HUES6 (cell line): ENCODE measurements around the gene MGLL.

ENCODE experiments used
- H3K27ac ChIP-seq: 2 replicates; pipeline ENCODE4 v1.7.0; 2013; ENCODE audit warnings: low read depth, mild to moderate bottlenecking, low read length, inconsistent platforms
- H3K27me3 ChIP-seq: 2 replicates; pipeline ENCODE4 v1.6.1; 2013; ENCODE audit warnings: low read length; ENCODE audit not compliant: control insufficient read depth, insufficient read depth
- H3K36me3 ChIP-seq: 2 replicates; pipeline ENCODE4 v1.6.1; 2013; ENCODE audit warnings: low read length; ENCODE audit not compliant: control insufficient read depth, insufficient read depth
- H3K4me1 ChIP-seq: 2 replicates; pipeline ENCODE4 v1.6.1; 2013; ENCODE audit warnings: low read length; ENCODE audit not compliant: control insufficient read depth, insufficient read depth
- H3K4me3 ChIP-seq: 2 replicates; pipeline ENCODE4 v1.5.1; 2013; ENCODE audit warnings: low read depth, low read length
- H3K9ac ChIP-seq: one replicate; pipeline ENCODE4 v1.6.1; 2013; ENCODE audit warnings: mild to moderate bottlenecking, low read length
- H3K9me3 ChIP-seq: 2 replicates; pipeline ENCODE4 v1.6.1; 2013; ENCODE audit warnings: low read depth, low read length; ENCODE audit not compliant: control insufficient read depth, insufficient read depth

Gene MGLL

DNA sequence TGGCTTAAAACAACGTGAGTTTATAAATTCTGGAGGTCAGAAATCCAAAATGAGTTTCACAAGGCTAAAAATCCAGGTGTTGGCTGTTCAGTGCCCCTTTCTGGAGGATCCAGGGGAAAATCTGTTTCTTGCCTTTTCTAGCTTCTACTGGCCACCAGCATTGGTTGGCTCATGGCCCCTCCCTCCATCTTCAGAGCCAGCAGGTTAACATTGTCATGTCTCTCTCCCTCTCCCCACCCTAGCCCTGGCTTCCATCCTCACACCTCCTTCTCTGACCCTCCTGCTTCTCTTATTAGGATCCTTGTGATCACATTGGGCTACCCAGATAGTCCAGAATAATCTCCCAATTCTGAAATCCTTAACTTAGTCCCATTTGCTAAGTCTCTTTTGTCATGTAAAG lies 32.9 kb upstream of the MGLL start:
- no peaks in the 10 kb centered on the region for H3K9me3 ChIP-seq
- no peak overlapping the region for H3K4me3 ChIP-seq
- no peak overlapping the region for H3K9ac ChIP-seq

GRCh38 chr3:127853681-127854080 lies 31.4 kb upstream of the MGLL start:
- Histone ChIP-seq H3K4me1 (peaks cover 7% of the 10 kb centered on the region), H3K4me3 (no peak overlapping the region), H3K36me3 (no peaks in the 10 kb centered on the region), H3K27ac (no peak overlapping the region), H3K9me3 (no peaks in the 10 kb centered on the region), H3K27me3 (peaks cover 3% of the 10 kb centered on the region; the same call in 1 of the 2 replicates), H3K9ac (no peak overlapping the region)

More for the DNA sequence above, 32.9 kb upstream of the MGLL start:
- H3K4me1 ChIP-seq, result peaks cover 9% of the 10 kb centered on the region
- H3K27me3 ChIP-seq, result peaks cover 3% of the 10 kb centered on the region; the same call in 1 of the 2 replicates
- H3K36me3 ChIP-seq, result no peaks in the 10 kb centered on the region
- no peak overlapping the region for H3K27ac ChIP-seq

DNA sequence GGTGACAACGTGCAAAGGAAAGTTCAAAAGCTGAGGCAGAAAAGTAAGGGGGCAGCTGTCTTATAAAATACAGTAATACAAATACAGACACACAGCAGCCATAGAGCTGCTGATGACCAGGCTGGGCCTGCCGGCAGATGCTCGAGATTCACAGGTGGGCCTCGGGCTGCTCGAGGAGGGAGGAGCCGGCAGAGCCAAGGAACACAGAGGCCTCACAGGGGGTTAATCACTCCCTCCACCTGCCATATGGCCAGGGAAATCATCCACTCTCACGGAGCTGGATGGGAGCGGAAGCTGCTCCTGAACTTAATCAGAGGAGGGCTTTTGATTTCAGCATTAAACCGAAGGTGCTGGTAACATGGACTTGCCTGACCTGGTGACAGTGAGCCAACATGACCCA lies 29.6 kb upstream of the MGLL start:
- Histone ChIP-seq H3K9me3 (no peaks in the 10 kb centered on the region), H3K4me1 (peaks cover 8% of the 10 kb centered on the region), H3K27ac (no peak overlapping the region), H3K27me3 (peaks cover 3% of the 10 kb centered on the region; the same call in 1 of the 2 replicates), H3K36me3 (no peaks in the 10 kb centered on the region), H3K9ac (no peak overlapping the region), H3K4me3 (no peak overlapping the region)

DNA sequence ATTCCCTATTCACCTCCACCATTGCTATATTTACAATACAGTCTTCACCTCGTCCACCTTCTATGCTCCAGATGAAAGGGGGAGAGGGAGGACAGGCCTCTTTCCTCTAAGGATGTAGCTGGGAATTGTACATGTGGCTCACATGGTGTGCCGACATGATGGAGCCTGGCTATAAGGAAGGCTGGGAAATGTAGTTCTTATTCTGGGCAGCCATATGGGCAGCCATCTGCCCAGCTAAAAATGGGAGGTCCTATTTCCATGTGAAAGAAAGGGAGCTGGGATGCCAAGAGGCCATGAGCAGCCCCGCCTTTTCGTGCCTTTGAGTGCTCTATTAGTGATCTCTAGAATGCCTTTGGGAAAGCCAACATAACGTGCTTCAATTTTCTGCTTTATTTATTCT lies 27.1 kb upstream of the MGLL start:
- Histone ChIP-seq H3K27me3 (no peaks in the 10 kb centered on the region), H3K9me3 (no peaks in the 10 kb centered on the region), H3K9ac (no peak overlapping the region), H3K36me3 (no peaks in the 10 kb centered on the region), H3K4me3 (no peak overlapping the region), H3K4me1 (peaks cover 8% of the 10 kb centered on the region), H3K27ac (no peak overlapping the region)

DNA sequence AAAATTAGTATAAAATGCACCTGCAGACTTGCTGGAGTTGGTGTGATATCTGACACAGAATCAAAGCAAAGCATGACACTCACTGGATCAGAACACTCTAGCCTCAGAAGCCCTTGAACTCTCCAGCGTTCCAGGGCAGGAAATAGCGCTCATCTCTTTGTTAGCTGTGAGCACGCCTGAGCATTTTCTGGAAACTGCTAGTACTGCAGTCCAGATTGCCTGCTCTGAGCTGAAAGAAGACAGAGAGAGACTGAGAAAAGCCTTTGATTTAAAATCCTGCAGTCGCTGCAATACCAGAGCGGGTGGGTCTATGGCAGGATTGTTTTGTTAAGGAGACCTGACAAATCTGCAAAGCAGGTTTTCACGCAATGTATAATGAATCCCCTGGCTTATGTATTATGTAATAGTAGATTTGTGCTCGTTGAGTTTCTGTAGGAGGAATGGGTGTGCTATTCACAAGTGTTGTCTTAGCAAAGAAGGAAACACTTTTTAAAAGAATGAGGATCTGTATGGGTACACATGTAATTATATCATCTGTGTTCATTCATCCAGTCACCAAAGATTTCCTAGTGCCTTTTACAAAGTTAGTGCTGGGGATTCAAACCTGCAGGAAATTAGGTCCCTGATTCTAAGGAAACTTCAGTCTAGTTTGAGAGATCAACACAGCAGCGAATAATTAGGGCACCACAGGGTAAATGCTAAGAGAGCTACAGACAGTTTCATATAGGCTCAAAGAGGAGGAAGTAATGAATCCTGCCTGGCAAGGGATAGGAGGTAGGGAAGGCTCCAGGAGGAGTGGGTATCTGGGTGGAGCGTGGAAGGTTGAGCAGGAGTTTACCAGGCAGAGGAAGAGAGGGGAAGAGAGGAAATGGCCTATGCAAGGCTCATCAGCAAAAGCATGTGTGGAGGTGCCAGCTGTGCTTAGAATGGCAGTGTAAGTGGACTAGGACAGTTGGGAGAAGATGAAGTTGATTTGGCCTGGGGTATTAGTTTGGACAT lies 26.1 kb upstream of the MGLL start:
- Histone ChIP-seq H3K4me3 (no peak overlapping the region), H3K9ac (no peak overlapping the region), H3K9me3 (no peaks in the 10 kb centered on the region), H3K4me1 (peaks cover 8% of the 10 kb centered on the region), H3K27me3 (no peaks in the 10 kb centered on the region), H3K36me3 (no peaks in the 10 kb centered on the region), H3K27ac (no peak overlapping the region)

GRCh38 chr3:127847236-127847720 lies 25.0 kb upstream of the MGLL start:
- H3K4me3 ChIP-seq, result no peak overlapping the region
- no peaks in the 10 kb centered on the region for H3K27me3 ChIP-seq
- H3K36me3 ChIP-seq, result no peaks in the 10 kb centered on the region
- peaks cover 8% of the 10 kb centered on the region for H3K4me1 ChIP-seq
- no peaks in the 10 kb centered on the region for H3K9me3 ChIP-seq
- no peak overlapping the region for H3K9ac ChIP-seq
- H3K27ac ChIP-seq, result no peak overlapping the region

- H3K9me3 ChIP-seq, result no peaks in the 10 kb centered on the region
- no peak overlapping the region for H3K27ac ChIP-seq
- no peak overlapping the region for H3K9ac ChIP-seq
- no peaks in the 10 kb centered on the region for H3K36me3 ChIP-seq
- no peaks in the 10 kb centered on the region for H3K27me3 ChIP-seq
- H3K4me1 ChIP-seq, result 0 out of 2 replicates have a peak, but pooled peaks cover 2% of the 10 kb centered on the region
- H3K4me3 ChIP-seq, result no peak overlapping the region
Observed at GRCh38 chr3:127846576-127846975, 24.3 kb upstream of the MGLL start.

GRCh38 chr3:127844326-127844942 lies 22.1 kb upstream of the MGLL start:
- Histone ChIP-seq H3K9me3 (no peaks in the 10 kb centered on the region), H3K27ac (no peak overlapping the region), H3K36me3 (no peaks in the 10 kb centered on the region), H3K4me3 (no peak overlapping the region), H3K27me3 (no peaks in the 10 kb centered on the region), H3K9ac (no peak overlapping the region), H3K4me1 (0 out of 2 replicates have a peak, but pooled peaks cover 2% of the 10 kb centered on the region)

DNA sequence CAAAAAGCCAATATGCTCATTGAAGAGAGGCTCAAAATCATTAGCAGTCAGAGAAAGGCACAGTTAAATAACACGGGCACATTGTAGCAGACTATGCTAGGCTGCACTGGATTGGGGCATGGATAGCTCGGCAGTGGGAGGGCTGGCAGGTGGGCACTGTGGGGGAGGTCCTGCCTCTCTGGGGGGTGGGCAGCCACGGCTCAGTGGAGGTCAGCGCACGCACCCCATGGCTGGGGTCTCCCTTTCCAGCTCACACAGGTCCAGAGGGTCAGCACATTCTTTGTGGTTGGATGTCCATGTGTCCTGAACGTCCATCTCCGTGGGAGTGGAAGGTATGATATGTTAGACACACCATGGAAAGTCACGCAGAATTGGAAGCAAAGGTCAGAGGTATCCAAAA lies 18.4 kb upstream of the MGLL start:
- Histone ChIP-seq H3K9me3 (no peaks in the 10 kb centered on the region), H3K36me3 (no peaks in the 10 kb centered on the region), H3K27ac (no peak overlapping the region), H3K4me3 (no peak overlapping the region), H3K27me3 (no peaks in the 10 kb centered on the region), H3K4me1 (no peaks in the 10 kb centered on the region), H3K9ac (no peak overlapping the region)

DNA sequence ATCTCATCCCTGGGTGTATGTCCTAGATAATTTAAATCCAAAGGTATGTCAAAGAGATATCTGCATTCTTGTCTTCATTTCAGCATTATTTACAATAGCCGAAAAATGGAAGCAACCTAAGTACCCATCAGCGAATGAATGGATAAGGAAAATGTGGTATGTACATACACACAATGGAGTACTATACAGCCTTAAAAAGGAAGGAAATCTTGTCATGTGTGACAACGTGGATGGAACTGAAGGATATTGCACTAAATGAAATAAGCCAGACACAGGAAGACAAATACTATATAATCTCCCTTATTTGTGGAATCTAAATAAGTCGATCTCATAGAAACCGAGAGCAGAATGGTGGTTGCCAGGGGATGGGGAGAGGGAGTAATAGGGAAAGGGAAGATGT lies 16.8 kb upstream of the MGLL start:
- no peak overlapping the region for H3K27ac ChIP-seq

More for the DNA sequence above, 16.8 kb upstream of the MGLL start:
- Histone ChIP-seq H3K4me3 (no peak overlapping the region), H3K36me3 (no peaks in the 10 kb centered on the region), H3K9ac (no peak overlapping the region), H3K27me3 (no peaks in the 10 kb centered on the region), H3K4me1 (no peaks in the 10 kb centered on the region), H3K9me3 (no peaks in the 10 kb centered on the region)
